Measurements from ENCODE around the gene HARS2. TPM values are rescaled to one million over a fixed set of nuclear protein-coding genes. Genes with fewer than 3 reads are reported as not detected.
"Not testable (repeated sequence)": the region's sequence is repeated elsewhere in the genome, so short reads cannot be mapped to it uniquely, and the experiment has no call there.

Gene HARS2
- total and polyA plus RNA-seq, 2 donors from 2014 or later, result 26.7 to 27.6 TPM

GRCh38 chr5:140642718-140643117, 48.5 kb upstream of the HARS2 start:
- H3K27ac ChIP-seq (ENCODE audit: low read depth in 2 of 2, low read length in 2 of 2), result no peak overlapping the region
- H3K36me3 ChIP-seq (ENCODE audit: control insufficient read depth in 2 of 3, insufficient read depth in 3 of 3, low read length in 3 of 3), result peaks cover 0 to 15% (median 13%) of the 10 kb centered on the region in 3 donors
- FAIRE-seq, result no peak
- no peaks in the 10 kb centered on the region for H3K9me3 ChIP-seq (ENCODE audit: control insufficient read depth in 2 of 3, insufficient read depth in 1 of 3, low read length in 3 of 3)
- H3K4me3 ChIP-seq (ENCODE audit: low read length in 3 of 3), result no peak overlapping the region
- intact Hi-C loops (cut with DNase I), result loop anchor here (10.0 kb wide), 1 partner anchor 98 kb away; the partner anchor contains the start of gene EIF4EBP3
- no peak for DNase-seq
- H3K4me1 ChIP-seq (ENCODE audit: control insufficient read depth in 2 of 3, insufficient read depth in 2 of 3, low read depth in 1 of 3, low read length in 3 of 3), result peaks cover 5 to 15% (median 6%) of the 10 kb centered on the region in 3 donors
- H3K27me3 ChIP-seq (ENCODE audit: control insufficient read depth, insufficient read depth, low read length), result no peaks in the 10 kb centered on the region
- TF ChIP-seq CTCF (IDR thresholded peaks at IDR 0.05; ENCODE audit: borderline replicate concordance, extremely low read depth, insufficient read depth), result no peak
- H3K9ac ChIP-seq (ENCODE audit: low read length in 3 of 3), result no peak overlapping the region

GRCh38 chr5:140647042-140647419, 44.2 kb upstream of the HARS2 start:
- Histone ChIP-seq H3K27ac (ENCODE audit: low read depth in 2 of 2, low read length in 2 of 2) (peak overlapping the region; percentile 63 to 80), H3K4me3 (ENCODE audit: low read length in 3 of 3) (peak overlapping the region; percentile 92 to 100 (median 99)), H3K27me3 (ENCODE audit: control insufficient read depth, insufficient read depth, low read length) (no peaks in the 10 kb centered on the region), H3K36me3 (ENCODE audit: control insufficient read depth in 2 of 3, insufficient read depth in 3 of 3, low read length in 3 of 3) (peaks cover 0 to 23% (median 23%) of the 10 kb centered on the region in 3 donors), H3K9me3 (ENCODE audit: control insufficient read depth in 2 of 3, insufficient read depth in 1 of 3, low read length in 3 of 3) (no peaks in the 10 kb centered on the region), H3K4me1 (ENCODE audit: control insufficient read depth in 2 of 3, insufficient read depth in 2 of 3, low read depth in 1 of 3, low read length in 3 of 3) (peaks cover 3 to 14% (median 5%) of the 10 kb centered on the region in 3 donors), H3K9ac (ENCODE audit: low read length in 3 of 3) (peak overlapping the region; percentile 52 to 99 (median 59))
- intact Hi-C loops (cut with DNase I), result loop anchor here (10.0 kb wide), 1 partner anchor 102 kb away; the partner anchor contains the start of gene EIF4EBP3
- no peak for TF ChIP-seq CTCF (IDR thresholded peaks at IDR 0.05; ENCODE audit: borderline replicate concordance, extremely low read depth, insufficient read depth)
- FAIRE-seq (no peak), DNase-seq (no peak)

- Histone ChIP-seq H3K27me3 (ENCODE audit: control insufficient read depth, insufficient read depth, low read length) (no peaks in the 10 kb centered on the region), H3K4me3 (ENCODE audit: low read length in 3 of 3) (no peak overlapping the region), H3K4me1 (ENCODE audit: control insufficient read depth in 2 of 3, insufficient read depth in 2 of 3, low read depth in 1 of 3, low read length in 3 of 3) (no peaks in the 10 kb centered on the region), H3K9ac (ENCODE audit: low read length in 3 of 3) (no peak overlapping the region), H3K27ac (ENCODE audit: low read depth in 2 of 2, low read length in 2 of 2) (no peak overlapping the region), H3K36me3 (ENCODE audit: control insufficient read depth in 2 of 3, insufficient read depth in 3 of 3, low read length in 3 of 3) (peaks cover 5 to 70% (median 63%) of the 10 kb centered on the region in 3 donors), H3K9me3 (ENCODE audit: control insufficient read depth in 2 of 3, insufficient read depth in 1 of 3, low read length in 3 of 3) (no peaks in the 10 kb centered on the region)
- no peak for FAIRE-seq
- no peak for TF ChIP-seq CTCF (IDR thresholded peaks at IDR 0.05; ENCODE audit: borderline replicate concordance, extremely low read depth, insufficient read depth)
- DNase-seq, result no peak
- intact Hi-C loops (cut with DNase I), result no loop called here
Measured at GRCh38 chr5:140658870-140659269, 32.4 kb upstream of the HARS2 start.

- H3K27ac ChIP-seq (ENCODE audit: low read depth in 2 of 2, low read length in 2 of 2); H3K9me3 ChIP-seq (ENCODE audit: control insufficient read depth in 2 of 3, insufficient read depth in 1 of 3, low read length in 3 of 3); FAIRE-seq; H3K27me3 ChIP-seq (ENCODE audit: control insufficient read depth, insufficient read depth, low read length); DNase-seq; H3K9ac ChIP-seq (ENCODE audit: low read length in 3 of 3); H3K4me3 ChIP-seq (ENCODE audit: low read length in 3 of 3); intact Hi-C loops (cut with DNase I); H3K4me1 ChIP-seq (ENCODE audit: control insufficient read depth in 2 of 3, insufficient read depth in 2 of 3, low read depth in 1 of 3, low read length in 3 of 3): not testable (repeated sequence)
- peaks cover 2 to 55% (median 52%) of the 10 kb centered on the region in 3 donors for H3K36me3 ChIP-seq (ENCODE audit: control insufficient read depth in 2 of 3, insufficient read depth in 3 of 3, low read length in 3 of 3)
Measured at GRCh38 chr5:140660371-140660770, 30.9 kb upstream of the HARS2 start.
